Measurements from ENCODE around the gene FOXA2. TPM values are rescaled to one million over a fixed set of nuclear protein-coding genes. Genes with fewer than 3 reads are reported as not detected.

Gene FOXA2
- total RNA-seq, 1 donor from 2014 or later: 35.6 TPM

DNA sequence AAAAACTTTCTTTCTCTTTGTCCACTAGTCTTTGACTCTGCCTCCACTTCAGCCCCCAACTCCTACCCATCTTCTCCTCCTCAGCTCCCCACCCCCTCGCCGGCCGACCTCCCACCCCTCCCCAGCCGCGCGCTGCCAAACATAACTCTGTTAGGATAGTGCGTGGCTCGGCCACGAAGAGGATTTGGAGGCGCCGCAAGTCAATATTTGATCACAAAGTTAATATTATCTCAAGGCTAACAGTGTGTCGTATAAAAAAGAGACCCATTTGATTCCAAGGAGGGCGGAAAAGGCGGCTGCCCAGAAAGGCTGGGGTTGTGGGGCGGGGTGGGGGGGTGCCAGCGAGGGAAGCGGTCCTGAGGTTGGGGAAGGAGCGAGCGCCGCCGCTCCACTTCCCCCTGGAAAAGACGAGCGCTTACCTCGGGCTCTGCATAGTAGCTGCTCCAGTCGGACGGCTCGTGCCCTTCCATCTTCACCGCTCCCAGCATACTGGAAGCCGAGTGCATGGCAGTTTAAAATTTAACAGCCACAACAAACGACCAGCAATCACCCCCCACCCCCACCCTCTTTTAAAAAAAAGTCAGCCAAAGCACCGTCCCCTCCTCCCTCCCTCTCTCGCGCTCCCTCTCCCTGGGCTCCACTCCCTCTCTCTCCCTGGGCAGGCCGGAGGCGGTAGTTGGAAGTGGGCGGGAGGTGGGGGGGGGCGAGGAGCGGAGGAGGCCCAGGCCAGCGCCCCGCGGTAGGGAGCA, 425 bp downstream of the FOXA2 start:
- peak; percentile 84 for DNase-seq (ENCODE audit: low spot score)

DNA sequence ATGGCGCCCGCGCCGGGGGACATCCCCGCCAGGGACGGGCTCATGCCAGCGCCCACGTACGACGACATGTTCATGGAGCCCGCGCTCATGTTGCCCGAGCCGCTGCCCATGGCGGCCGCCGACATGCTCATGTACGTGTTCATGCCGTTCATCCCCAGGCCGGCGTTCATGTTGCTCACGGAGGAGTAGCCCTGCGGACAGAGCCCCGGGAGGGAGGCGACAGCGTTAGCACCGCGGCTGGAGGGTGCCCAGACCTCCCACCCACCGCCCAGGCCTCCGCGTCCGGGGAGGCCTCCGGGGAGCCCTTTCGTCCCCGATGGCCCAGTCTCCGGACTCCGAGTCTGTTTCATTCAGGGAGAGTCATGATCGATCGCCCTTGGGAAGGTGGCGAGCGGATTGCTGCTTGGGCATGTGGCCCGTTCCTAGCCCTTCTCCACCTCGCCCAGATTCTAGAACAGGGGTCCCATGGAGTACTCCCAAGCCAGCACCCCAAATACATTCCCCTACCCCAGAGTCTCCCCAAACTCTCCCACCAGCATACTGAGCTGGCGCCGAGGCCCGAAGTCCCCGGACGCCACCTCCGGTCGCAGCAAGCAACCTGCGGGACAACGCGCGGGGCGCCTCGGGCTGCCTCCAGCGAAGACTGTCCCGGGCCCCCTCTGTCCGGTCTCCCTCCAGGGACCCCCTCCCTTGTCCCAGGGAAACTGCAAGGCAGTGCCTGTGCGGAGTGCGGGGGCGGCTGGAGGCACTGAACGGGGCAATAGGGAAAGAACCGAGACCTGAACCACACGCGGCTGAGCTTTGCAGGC, 1.2 kb downstream of the FOXA2 start:
- no peak for DNase-seq (ENCODE audit: low spot score)

DNA sequence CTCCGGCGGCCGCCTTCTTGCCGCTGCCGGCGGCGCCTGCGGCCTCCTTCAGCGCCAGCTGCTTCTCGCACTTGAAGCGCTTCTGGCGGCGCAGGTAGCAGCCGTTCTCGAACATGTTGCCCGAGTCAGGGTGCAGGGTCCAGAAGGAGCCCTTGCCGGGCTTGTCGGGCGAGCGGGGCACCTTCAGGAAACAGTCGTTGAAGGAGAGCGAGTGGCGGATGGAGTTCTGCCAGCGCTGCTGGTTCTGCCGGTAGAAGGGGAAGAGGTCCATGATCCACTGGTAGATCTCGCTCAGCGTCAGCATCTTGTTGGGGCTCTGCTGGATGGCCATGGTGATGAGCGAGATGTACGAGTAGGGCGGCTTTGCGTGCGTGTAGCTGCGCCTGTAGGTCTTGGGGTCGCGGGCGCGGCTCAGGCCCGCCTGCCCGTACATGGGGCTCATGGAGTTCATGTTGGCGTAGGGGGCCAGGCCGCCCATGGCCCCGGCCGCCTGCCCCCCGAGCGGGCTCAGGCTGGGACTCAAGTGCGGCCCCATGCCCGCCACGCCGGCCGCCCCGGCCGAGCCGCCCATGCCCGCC, 1.9 kb downstream of the FOXA2 start:
- no peak for DNase-seq (ENCODE audit: low spot score)

DNA sequence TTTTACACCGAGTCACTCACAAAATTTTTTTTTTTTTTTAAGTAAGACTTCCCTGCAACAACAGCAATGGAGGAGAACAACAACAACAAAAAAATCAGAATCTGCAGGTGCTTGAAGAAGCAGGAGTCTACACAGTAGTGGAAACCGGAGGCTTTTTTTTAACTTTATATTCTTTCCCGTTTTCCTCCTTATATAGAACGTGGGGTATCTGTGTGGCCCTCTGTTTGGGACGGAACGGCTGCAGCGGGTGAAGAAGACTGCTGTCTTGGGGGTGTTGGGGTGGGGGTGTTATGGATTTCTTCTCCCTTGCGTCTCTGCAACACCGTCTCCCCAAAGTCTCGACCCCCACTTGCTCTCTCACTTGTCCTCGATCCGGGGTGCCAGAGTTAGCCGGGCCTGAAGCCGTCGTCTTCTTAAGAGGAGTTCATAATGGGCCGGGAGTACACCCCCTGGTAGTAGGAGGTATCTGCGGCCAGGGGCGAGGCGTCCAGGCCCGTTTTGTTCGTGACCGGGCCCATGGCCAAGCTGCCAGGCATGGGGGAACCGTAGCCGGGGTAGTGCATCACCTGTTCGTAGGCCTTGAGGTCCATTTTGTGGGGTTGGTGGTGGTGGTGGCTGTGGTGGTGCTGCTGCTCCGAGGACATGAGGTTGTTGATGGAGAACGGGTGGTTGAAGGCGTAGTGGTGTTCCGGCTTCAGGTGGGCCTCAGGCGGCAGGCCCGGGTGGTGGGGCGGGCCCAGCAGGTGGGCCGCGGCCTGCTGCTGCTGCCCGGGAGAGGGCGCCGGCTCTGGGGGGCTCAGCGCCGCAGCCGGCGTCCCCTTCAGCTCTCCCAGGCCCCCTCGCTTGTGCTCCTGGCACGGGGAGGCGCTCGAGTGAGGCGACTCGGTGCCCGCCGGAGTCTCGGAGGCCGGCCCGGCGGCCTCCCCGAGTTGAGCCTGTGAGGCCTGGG, 2.7 kb downstream of the FOXA2 start:
- DNase-seq (ENCODE audit: low spot score): no peak

DNA sequence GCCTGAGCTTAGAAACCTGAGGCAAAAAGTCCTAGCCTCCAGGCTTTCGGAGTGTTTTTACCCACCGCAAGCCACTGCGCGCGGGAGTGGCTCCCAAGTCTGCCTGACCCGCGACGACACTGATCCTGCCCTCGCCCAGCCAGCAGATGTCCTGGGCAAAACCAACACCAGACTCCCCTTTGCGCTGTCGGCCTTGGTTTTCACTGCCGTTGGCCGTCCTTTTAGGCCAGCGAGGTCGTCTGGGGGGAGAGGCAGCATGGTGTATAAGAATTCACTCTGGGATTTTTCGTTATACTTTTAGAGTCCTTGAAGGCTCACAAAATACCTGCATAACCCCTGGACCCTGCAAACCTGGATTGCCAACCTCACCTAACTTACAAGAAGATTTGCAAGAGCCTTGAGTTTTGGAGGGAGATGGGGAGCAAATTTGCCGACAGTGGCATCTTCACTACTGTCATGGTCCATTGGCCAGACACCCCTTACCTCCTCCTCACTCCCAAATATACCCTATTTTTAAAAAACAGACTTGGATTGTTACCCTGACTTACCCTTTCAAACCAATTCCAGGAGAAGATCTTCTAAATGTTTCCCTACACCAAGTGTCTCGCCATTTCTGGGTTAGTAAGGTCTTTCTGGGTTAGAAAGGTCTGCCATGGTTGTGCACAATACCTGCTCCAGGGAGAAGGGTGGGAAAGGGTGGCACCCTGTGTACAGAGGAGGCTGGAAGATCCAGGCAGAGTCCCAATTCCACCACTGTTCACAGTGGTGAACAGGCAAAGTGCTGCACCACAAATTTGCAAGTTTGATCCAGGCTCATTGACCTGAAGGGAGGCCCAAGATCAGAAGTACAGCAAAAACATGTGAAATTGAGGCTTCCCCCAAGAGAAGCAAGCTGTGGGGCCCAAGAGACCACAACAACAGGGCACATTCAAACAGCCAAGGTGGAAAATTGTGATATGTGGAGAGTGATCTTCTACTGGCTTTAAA, 4.4 kb downstream of the FOXA2 start:
- no peak for DNase-seq (ENCODE audit: low spot score)

DNA sequence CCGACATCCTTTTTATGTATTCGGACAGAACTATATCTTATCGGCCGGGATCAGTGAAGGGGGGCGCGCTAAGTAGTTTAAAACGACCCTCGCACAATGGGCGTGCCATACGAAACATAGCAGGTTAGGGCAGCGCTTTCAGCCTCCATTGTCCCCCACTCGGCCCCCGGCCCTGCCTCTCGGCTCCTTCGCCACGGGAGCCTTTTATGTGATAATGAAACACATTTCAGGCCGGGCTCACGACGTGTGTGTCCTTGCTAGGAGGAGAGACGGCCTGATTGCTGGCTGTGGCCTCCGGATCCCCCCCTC, 5.3 kb downstream of the FOXA2 start:
- no peak for DNase-seq (ENCODE audit: low spot score)

DNA sequence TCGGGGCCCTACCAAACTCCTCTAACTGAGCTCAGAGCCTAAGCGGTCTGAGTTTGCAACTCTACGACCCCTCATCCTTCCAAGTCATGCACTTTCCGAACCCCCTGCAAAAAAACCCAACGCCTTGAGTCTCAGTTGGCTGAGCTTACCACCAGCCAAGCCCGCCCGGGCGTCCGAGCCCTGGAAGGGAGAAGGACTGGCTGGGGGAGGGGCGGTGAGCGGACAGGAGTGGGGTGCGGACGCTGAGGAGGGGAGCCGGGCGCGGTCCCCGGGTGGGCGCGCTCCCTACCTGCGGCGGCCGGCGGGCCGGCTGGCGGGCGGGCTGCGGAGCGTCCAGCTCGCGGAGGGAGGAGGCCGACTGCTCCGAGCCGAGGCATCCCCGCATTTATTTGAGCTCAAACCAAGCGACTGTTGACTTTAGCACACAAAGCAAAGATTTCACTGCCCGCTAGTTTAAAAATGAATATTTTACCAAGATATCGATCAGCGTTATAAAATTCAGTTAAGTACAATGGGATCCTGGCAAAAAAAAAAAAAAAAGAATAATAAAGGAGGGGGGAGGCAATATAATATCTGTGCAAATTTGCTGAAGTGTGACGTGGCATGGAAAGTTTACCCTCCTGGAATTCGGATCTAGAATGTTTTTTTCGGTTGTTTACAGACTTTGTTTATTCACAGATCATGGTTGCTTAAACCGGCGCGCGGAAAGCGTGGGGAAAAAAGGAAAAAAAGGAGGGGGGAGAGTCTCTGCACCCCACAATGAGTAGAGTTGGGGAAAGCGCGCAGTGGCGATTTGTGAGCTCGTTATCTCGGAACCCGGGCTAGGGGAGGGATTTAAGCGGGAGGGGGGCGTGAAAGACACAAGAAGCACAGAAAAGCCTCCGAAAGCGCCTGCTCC, 5.9 kb downstream of the FOXA2 start:
- DNase-seq (ENCODE audit: low spot score): no peak

DNA sequence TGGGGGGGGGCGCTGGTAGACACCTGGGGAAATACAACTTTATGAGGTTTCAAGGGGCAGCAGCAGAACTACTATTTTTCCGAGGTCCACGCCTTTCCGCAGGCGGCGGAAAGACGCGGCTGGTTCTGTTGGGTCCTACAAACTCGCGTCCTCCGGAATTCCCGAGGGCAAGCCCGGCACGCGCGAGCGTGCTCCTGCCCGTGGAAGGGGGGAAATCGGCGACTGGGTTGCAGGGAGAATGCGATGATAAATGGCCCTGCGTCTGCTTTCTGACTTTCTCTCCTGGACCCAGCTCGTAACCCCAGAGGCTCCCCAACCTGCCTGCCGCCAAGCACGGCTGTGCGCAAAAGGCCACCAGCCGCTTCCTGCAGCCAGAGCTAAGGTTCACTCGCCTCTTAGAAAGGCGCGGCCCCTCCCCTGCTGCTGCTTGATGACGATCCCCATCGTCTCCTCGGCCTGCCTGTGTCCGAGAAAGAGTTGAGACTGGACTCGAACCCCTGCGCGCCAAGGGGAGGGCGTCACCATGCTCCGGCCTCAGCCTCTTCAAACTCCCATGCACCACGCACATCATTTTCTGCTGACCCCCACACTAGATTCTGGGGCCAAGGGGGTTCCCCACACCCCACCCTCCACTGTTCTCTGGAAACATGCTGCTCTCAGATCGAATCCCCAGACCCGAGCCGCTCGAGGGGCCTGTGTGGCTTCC, 6.7 kb downstream of the FOXA2 start:
- DNase-seq (ENCODE audit: low spot score): peak; percentile 59

DNA sequence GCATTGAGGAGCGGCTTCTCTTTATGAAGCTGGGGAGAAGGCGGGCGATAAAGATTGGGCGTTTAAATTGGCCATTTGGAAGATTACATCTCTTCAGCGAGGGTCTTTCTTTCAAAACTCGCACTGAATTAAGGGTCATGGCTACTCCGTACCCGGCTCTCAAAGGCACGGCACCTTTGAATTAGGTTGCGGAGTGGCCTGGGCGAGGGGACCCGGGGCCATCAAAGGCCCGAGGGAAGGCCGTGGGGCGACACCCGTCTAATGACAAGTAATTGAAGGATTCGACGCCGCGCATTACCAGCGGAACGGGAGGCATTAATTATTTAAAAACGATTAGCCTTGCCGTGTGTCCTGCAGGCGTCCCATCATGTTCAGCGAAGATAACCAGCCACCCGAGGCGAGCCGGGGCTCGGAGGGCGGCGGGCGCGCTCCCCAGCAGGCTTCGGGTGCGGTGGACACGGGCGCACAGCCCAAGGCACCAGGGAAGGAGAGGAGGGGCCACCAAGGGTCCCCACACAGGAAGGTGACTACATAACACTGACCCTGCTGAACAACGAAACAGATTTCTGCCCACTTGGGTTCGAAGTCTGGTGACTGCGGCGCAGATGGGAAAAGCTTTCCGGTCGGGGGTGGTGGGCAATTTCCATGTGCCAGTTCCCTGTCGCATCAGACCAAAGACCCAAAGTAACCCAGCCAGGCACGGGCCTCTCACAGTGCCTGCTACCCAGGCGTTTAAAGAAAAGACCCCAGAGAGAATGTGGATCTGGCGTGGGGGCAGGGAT, 7.4 kb downstream of the FOXA2 start:
- DNase-seq (ENCODE audit: low spot score): no peak

DNA sequence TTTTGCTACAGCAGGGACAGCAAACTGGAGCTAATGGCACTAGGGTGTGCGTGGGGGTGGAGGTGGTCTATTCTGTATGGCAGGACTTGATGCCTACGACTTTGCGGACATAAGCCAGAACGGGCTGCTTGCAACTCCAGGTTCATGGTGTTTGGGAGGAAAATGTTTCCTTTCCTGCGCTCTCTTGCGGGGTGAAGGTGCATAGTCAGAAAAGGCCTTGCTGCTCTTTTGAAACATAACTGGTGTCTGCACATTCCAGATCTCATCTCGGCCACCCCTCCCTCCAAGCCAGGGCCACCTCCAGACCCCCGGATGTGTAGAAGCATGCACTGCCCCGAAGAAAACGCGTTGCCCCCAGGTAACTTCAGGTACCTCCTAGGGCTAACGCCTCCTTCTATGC, 8.1 kb downstream of the FOXA2 start:
- no peak for DNase-seq (ENCODE audit: low spot score)

DNA sequence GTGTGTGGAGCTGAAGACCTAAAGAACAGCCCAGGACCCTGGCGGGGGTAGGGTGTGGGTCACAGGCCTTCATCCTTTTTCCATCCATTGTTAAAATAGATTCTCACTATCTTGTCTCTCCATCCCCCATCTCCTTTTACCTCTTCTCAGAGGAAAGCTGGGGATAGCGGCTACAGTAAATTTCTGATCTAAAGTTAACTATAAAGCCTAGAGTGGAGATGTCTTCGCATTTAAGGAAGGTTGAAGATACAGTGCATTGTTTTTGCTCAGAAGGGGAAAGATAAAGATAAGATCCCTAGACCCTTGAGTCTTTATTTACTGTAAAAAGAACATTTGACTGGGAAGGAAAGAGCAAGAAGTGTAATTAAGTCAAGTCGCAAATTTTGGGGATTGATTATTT, 8.6 kb downstream of the FOXA2 start:
- no peak for DNase-seq (ENCODE audit: low spot score)

DNA sequence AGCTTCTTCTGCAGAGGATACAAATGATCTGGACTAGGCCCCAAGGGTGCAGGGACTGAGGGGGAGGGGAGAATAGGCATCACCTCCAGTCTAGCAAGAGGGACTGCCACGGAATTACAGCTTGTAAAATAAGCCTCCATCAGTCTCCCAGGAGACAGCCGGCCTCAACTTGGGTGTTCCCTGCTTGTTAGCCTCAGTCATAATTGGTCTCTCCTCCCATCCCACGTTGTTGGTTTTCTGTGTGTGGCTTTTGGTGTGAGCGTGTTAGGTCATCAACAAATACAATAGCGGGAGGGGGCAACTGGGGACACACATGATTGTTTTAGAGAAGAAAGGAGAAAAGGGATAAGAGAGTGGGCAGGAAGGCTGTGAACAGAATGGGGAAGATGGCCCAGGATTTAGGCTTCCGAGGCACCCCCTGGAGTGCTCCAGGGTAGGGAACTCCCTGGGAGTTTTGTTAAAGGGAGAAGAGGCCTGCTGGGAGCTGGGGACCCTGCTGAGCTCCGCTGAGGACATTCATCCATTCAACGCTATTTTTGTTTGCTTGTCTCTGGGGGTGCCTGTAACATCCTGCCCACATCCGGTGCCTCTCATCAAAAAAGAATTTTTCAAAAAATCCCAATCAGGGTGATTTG, 9.2 kb downstream of the FOXA2 start:
- DNase-seq (ENCODE audit: low spot score): no peak

DNA sequence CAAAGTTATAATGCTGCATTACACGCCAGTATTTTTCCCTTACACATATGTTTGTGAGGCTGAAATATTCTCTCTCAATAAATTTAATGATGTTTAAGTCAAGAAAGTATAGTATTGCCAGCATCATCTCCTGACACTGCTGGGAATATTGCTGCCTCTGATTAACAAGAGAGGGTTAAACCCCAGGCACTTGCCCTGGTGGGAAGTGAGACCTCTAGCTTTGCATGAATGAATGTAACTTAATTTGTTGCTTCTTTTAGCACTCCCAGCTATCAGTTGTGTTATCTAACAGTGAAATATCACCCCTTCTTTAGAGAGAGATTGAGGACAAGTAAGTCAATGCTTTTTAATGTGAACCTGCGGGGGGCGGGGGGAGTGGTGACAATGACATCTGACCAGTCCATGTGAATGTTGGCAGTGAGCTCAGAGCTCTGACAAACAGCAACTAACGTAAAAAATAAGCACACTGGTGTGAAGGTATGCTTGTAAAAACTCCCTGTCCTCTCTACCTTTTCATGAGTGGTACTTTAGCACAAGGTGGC, 9.8 kb downstream of the FOXA2 start:
- DNase-seq (ENCODE audit: low spot score): no peak

DNA sequence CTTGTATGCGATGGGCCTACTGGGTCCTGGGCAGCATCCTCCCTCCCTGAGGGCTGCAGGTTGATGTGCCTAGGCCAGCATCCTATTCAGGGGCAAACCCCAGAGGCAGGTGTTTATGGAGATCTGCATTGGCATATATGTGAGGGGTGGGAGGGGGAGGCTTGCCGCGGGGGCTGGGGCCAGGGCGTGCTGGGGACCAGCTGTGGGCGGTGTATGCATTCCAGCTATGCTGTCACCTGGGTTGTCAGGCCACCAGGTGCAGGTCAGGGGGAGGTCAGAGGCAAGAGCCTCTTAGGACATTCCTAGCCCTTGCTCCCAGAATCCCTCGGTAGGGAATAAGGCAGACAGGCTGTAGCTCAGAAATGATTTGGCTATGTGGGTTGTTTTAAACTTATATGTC, 11.9 kb downstream of the FOXA2 start:
- DNase-seq (ENCODE audit: low spot score): no peak

DNA sequence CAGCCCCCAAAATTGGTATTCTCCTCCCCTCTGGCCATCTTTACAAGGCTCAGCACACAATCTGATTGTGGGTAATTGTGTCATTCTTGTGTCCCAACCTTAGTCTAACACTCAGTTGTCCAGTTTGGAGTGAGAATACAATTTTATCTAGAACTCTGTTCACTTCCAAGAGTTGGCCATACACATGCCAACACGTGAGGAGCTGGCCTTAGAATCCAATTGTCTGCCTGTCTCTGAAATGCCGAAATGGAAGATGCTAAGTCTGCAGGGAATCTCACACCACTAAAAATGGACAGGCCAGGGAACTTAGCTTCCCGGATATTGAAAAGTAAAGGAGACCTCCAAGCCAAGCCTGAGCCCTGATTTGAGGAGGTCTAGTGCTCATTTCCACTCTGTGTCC, 12.3 kb downstream of the FOXA2 start:
- no peak for DNase-seq (ENCODE audit: low spot score)

DNA sequence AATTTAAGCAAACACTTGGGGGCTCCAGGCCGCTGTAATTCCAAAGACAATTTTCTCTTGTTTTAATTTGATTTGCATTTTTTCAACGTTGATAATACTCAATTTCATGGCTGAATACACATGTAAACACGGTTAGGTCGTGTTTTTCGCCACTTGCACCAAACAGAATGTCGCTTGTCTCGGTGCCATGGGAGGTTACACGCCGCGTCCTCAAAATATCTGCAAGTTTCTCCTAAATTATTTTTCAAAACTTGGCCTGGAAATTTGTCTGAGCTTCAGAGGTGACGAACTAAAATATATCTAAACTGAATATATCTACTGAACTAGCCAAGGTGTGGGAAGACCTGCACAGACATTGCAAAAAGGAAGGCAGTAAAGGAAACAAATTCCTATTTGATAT, 15.0 kb downstream of the FOXA2 start:
- no peak for DNase-seq (ENCODE audit: low spot score)

DNA sequence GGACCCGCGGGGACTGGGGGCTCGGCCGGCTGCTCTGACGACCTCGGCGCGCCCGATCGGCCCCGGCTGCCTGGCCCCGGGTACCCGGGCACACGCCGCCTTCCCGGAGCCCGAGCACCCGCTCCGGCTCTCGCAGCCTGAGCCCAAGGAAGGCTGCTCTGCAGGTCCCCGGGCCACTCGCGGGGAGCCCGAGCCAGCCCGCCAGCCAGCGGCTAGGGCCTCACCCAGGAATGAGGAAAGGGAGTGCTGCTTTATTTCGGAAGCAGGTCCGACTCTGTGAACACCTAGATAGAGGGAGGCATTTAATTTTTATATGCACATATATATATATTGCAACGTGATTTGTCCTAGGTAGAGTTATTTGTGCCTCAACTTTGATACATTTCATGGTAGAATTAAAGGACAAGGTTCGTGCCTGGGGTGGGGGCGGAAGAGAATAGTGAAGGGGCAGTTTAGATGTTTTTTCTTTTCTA, 15.5 kb downstream of the FOXA2 start:
- DNase-seq (ENCODE audit: low spot score): no peak
